ENCODE results near the gene GALNT2.

The GALNT2 gene

DNA sequence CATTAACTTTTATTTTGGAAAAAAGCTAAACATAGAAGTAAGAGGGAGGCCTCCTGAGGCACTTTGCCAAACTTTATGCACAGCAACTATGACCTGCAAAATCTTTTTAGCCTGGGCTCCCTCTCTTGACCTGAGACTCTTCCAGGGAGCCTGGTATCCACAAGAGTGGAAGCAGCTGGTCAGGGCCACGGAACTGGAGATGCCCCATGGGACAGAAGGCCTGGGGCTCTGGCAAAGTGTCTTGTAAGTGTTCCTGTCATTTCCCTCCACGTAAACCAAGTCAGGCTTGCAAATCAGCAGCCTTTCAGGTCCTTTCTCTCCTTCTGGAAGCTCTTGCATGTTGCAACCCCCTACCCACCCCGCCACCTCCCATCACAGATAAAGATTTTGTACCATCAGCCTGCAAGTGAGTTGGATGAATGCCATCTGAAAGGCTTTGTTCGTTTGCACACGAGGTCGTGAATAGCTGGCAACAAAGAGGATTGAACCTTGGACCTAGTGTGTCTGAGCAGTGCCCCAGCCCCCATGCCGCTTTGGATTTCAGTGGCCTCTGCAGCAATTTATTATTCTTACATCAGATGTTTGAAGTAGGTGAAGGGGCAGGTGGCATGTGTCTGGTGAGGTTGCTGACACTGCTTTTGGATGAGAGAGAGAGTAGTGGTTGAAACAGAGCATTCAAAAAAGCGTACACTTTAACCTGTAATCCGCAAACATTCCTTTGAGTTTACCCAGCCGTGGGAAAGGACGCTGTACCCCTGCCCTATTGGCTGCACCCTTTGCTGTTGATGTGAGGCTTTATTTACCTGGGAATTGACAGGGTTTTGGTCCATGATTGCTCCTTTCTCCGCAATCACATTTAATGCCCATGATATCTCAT is 91.6 kb downstream of the GALNT2 start:
- Histone ChIP-seq H3K9ac (ENCODE audit: low read depth, low read length) (no peak overlapping the region), H3K4me3 (ENCODE audit: low read depth, low read length) (no peak overlapping the region), H3K27me3 (ENCODE audit: control insufficient read depth, insufficient read depth, low read length) (no peaks in the 10 kb centered on the region), H3K4me1 (ENCODE audit: control insufficient read depth, insufficient read depth, low read length) (peaks cover 2% of the 10 kb centered on the region), H3K9me3 (ENCODE audit: control insufficient read depth, insufficient read depth, low read length) (no peaks in the 10 kb centered on the region), H3K36me3 (ENCODE audit: control insufficient read depth, insufficient read depth, low read length) (no peaks in the 10 kb centered on the region)

GRCh38 chr1:230159580-230159979 is 92.5 kb downstream of the GALNT2 start:
- no peaks in the 10 kb centered on the region for H3K9me3 ChIP-seq (ENCODE audit: control insufficient read depth, insufficient read depth, low read length)
- H3K4me1 ChIP-seq (ENCODE audit: control insufficient read depth, insufficient read depth, low read length) = peaks cover 2% of the 10 kb centered on the region
- H3K4me3 ChIP-seq (ENCODE audit: low read depth, low read length) = no peak overlapping the region
- H3K27me3 ChIP-seq (ENCODE audit: control insufficient read depth, insufficient read depth, low read length) = no peaks in the 10 kb centered on the region
- no peak overlapping the region for H3K9ac ChIP-seq (ENCODE audit: low read depth, low read length)
- H3K36me3 ChIP-seq (ENCODE audit: control insufficient read depth, insufficient read depth, low read length) = no peaks in the 10 kb centered on the region

DNA sequence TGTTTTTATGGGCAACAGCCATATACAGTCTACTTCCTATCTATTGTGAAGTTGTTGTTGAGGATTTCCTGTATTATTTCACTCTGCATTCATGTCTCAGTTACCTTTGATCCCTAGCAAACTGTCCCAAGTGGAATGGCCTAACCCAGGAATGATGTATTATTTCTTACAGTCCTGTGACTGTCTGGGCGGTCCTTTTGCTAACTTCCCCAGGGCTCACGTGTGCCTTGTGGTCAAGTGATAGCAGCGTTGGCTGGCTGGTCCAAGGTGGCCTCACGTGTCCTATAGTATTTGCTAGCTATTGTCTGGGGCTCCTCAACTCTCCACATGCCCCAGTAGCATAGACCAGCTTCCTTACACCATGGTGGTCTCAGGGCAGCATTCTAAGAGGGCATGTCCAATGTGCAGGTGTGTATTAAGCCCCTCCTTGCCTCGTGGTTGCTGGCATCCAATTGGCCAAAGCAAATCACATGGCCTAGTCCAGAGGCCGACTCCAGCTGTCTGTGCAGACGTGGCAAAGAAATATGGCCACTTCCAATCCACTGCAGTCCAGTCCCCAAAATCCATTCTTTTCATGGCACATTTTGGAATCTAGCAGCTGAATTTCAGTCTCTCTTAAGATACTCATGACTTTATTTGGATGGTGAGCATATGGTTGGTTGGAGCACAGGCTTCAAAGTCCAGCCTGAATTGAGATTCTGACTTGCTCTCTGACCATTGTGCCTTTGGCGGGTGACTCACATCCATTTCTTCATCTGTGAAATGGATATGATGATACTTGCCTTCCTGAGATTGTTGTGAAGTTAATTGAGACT is 94.1 kb downstream of the GALNT2 start:
- peaks cover 2% of the 10 kb centered on the region for H3K4me1 ChIP-seq (ENCODE audit: control insufficient read depth, insufficient read depth, low read length)
- H3K9me3 ChIP-seq (ENCODE audit: control insufficient read depth, insufficient read depth, low read length) = no peaks in the 10 kb centered on the region
- H3K36me3 ChIP-seq (ENCODE audit: control insufficient read depth, insufficient read depth, low read length) = no peaks in the 10 kb centered on the region
- H3K27me3 ChIP-seq (ENCODE audit: control insufficient read depth, insufficient read depth, low read length) = no peaks in the 10 kb centered on the region
- no peak overlapping the region for H3K4me3 ChIP-seq (ENCODE audit: low read depth, low read length)
- H3K9ac ChIP-seq (ENCODE audit: low read depth, low read length) = no peak overlapping the region

DNA sequence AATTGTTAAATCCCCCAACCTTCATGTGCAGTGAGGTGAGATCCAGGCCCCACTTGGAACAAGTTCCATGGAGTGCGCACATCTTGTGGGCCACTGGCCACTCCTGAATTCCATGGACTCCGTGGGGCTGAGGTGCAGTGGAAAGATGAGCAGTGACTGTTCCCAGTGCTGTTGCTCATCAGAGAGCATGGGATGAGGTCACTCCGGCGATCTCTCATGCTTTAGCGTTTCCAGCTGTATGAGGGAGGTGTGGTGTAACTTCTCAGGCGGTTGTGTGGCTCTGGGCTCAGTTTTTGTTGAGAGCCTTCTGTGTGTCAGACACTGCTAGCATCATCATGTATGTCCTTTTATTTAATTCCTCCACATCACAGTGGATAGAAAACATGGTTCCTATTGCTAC is 96.2 kb downstream of the GALNT2 start:
- Histone ChIP-seq H3K9ac (ENCODE audit: low read depth, low read length) (no peak overlapping the region), H3K4me1 (ENCODE audit: control insufficient read depth, insufficient read depth, low read length) (peaks cover 2% of the 10 kb centered on the region)

GRCh38 chr1:230163719-230164118 is 96.7 kb downstream of the GALNT2 start:
- peaks cover 2% of the 10 kb centered on the region for H3K4me1 ChIP-seq (ENCODE audit: control insufficient read depth, insufficient read depth, low read length)
- no peak overlapping the region for H3K4me3 ChIP-seq (ENCODE audit: low read depth, low read length)
- no peak overlapping the region for H3K9ac ChIP-seq (ENCODE audit: low read depth, low read length)
- no peaks in the 10 kb centered on the region for H3K9me3 ChIP-seq (ENCODE audit: control insufficient read depth, insufficient read depth, low read length)
- no peaks in the 10 kb centered on the region for H3K27me3 ChIP-seq (ENCODE audit: control insufficient read depth, insufficient read depth, low read length)
- H3K36me3 ChIP-seq (ENCODE audit: control insufficient read depth, insufficient read depth, low read length) = no peaks in the 10 kb centered on the region

More for the DNA sequence above, 96.2 kb downstream of the GALNT2 start:
- Histone ChIP-seq H3K9me3 (ENCODE audit: control insufficient read depth, insufficient read depth, low read length) (no peaks in the 10 kb centered on the region), H3K4me3 (ENCODE audit: low read depth, low read length) (no peak overlapping the region), H3K27me3 (ENCODE audit: control insufficient read depth, insufficient read depth, low read length) (no peaks in the 10 kb centered on the region), H3K36me3 (ENCODE audit: control insufficient read depth, insufficient read depth, low read length) (no peaks in the 10 kb centered on the region)

- H3K9ac ChIP-seq (ENCODE audit: low read depth, low read length) = no peak overlapping the region
- no peaks in the 10 kb centered on the region for H3K27me3 ChIP-seq (ENCODE audit: control insufficient read depth, insufficient read depth, low read length)
- H3K4me1 ChIP-seq (ENCODE audit: control insufficient read depth, insufficient read depth, low read length) = no peaks in the 10 kb centered on the region
- no peaks in the 10 kb centered on the region for H3K9me3 ChIP-seq (ENCODE audit: control insufficient read depth, insufficient read depth, low read length)
- H3K36me3 ChIP-seq (ENCODE audit: control insufficient read depth, insufficient read depth, low read length) = no peaks in the 10 kb centered on the region
- H3K4me3 ChIP-seq (ENCODE audit: low read depth, low read length) = no peak overlapping the region
Observed at GRCh38 chr1:230165536-230165935, 98.5 kb downstream of the GALNT2 start.

DNA sequence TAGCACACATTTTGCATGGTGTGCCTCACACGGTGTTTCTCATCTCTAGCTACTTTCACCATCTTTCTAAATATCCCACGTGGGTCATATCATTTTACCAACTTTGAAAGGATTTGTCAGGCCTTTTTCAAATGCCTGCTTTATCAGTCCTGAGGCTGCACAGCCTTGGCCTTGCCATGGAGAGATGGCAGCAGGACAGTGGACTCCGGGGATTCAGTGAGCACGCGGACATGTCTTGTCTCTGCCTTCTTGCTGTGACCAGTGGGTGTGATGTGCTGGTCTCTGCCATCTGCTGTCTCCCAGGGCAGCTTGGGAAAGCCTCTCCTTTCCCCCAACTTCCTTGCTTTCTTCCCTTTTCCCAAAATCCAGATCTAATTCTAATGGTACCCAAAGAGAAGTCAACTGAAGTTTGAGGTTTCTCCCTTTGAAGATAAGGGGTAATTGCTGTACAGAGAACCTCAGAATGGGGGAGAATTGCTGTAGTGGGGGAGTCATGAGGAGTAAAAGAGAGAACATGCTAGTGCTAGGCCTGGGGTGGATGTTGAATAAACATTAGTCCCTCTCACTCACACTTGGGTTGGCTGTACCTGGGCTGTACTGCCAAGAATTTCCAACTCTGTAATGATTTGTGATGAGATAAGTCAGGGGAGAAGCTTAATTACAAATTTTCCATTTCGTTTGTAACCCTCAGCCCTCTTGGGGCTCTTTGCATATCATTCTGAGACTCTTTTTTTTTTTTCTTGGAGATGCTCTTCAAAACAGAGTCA is 99.5 kb downstream of the GALNT2 start:
- Histone ChIP-seq H3K4me1 (ENCODE audit: control insufficient read depth, insufficient read depth, low read length) (no peaks in the 10 kb centered on the region), H3K9ac (ENCODE audit: low read depth, low read length) (no peak overlapping the region), H3K36me3 (ENCODE audit: control insufficient read depth, insufficient read depth, low read length) (no peaks in the 10 kb centered on the region)

DNA sequence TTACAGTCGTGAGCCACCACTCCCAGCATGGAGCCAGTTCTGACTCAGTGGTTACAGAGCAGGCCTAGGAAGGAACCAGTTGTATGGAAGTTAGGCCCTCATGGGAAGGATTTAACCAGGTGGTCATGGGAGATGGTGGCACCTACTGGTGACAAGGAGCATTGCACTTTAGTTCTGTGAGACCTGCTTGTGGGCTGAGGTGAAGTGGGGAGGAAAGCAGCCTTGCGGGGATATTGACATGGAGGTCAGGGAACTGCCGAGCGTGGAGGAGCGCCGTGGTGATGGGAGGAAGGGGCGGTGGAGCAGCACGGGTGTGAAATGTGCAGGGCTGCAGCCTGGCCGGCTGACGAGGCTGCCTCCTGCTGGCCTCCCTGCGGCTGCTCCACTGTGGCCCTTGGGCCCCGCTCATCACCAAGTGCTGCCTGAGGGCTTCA is 100.4 kb downstream of the GALNT2 start:
- Histone ChIP-seq H3K4me1 (ENCODE audit: control insufficient read depth, insufficient read depth, low read length) (no peaks in the 10 kb centered on the region), H3K9me3 (ENCODE audit: control insufficient read depth, insufficient read depth, low read length) (no peaks in the 10 kb centered on the region), H3K27me3 (ENCODE audit: control insufficient read depth, insufficient read depth, low read length) (no peaks in the 10 kb centered on the region), H3K4me3 (ENCODE audit: low read depth, low read length) (no peak overlapping the region), H3K9ac (ENCODE audit: low read depth, low read length) (no peak overlapping the region), H3K36me3 (ENCODE audit: control insufficient read depth, insufficient read depth, low read length) (no peaks in the 10 kb centered on the region)

More for the DNA sequence above, 99.5 kb downstream of the GALNT2 start:
- H3K9me3 ChIP-seq (ENCODE audit: control insufficient read depth, insufficient read depth, low read length) = no peaks in the 10 kb centered on the region
- H3K27me3 ChIP-seq (ENCODE audit: control insufficient read depth, insufficient read depth, low read length) = no peaks in the 10 kb centered on the region
- no peak overlapping the region for H3K4me3 ChIP-seq (ENCODE audit: low read depth, low read length)

DNA sequence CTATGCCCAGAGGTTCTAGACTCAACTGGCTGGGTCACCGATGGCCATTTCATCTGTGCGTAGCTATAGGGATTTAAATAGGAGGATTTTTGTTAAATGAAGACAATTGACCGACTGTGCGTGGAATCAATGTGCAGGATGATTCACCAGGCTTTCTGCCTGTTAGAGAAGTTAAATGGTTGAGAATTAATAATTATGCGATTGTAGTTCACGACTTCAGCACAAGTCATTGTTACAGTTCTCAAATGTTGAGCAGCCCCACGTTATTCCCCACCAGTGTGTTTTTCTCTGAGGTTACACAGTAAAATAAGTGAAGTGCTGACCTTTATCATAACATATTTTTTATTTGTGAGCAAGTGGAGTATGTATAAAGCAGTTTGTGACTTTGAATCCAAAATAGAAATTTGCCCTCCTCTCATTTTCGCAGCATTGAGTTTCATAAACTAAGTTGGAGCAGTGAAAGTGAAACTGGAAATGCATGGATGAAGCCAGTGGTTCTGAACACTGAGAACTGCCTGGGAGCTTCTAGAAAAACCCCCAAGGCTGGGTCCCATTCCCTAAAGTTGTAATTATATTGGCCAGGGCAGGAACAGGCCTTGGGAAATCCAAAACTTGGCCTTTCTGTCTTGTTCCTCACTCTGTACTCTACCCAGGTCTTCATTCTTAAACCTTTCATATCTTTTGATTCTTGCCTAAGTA is 102.6 kb downstream of the GALNT2 start:
- Histone ChIP-seq H3K4me1 (ENCODE audit: control insufficient read depth, insufficient read depth, low read length) (no peaks in the 10 kb centered on the region), H3K27me3 (ENCODE audit: control insufficient read depth, insufficient read depth, low read length) (no peaks in the 10 kb centered on the region), H3K4me3 (ENCODE audit: low read depth, low read length) (no peak overlapping the region), H3K9me3 (ENCODE audit: control insufficient read depth, insufficient read depth, low read length) (no peaks in the 10 kb centered on the region), H3K36me3 (ENCODE audit: control insufficient read depth, insufficient read depth, low read length) (no peaks in the 10 kb centered on the region), H3K9ac (ENCODE audit: low read depth, low read length) (no peak overlapping the region)

DNA sequence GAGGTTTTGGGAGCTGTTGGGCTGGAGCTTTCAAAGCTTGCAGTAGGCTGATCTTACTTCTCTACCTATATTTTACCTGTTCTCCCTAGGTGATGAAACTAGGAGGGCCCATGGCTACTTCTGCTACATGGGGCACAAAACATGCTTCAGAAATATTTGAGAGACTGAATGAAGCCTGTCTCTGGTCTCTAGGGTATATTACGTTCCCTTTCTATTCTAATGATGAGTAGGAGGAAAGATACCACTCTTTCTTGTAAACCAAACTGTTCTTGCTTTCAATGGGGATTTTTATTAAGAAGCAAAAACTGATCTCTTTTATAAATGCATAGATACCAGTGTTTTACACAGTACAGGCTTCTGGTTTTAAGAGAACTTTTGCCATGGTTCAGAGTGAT is 103.1 kb downstream of the GALNT2 start:
- H3K9ac ChIP-seq (ENCODE audit: low read depth, low read length) = no peak overlapping the region
- H3K9me3 ChIP-seq (ENCODE audit: control insufficient read depth, insufficient read depth, low read length) = no peaks in the 10 kb centered on the region

DNA sequence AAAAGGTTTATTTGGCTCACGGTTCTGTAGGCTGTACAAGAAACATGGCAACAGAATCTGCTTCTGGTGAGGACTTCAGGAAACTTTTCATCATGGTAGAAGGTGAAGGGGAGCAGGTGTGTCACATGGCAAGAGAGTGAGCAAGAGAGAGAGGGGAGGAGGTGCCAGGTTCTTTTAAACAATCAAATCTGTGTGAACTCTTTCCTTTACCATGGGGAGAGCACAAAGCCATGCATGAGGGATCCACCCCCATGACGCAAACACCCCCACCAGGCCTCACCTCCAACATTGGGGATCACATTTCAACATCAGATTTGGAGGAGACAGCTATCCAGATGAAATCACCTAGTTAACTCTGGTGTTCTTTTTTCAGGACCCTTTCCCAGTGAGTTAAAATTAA is 103.6 kb downstream of the GALNT2 start:
- Histone ChIP-seq H3K36me3 (ENCODE audit: control insufficient read depth, insufficient read depth, low read length) (no peaks in the 10 kb centered on the region), H3K4me3 (ENCODE audit: low read depth, low read length) (no peak overlapping the region)

More for the DNA sequence above, 103.1 kb downstream of the GALNT2 start:
- Histone ChIP-seq H3K36me3 (ENCODE audit: control insufficient read depth, insufficient read depth, low read length) (no peaks in the 10 kb centered on the region), H3K4me3 (ENCODE audit: low read depth, low read length) (no peak overlapping the region), H3K27me3 (ENCODE audit: control insufficient read depth, insufficient read depth, low read length) (no peaks in the 10 kb centered on the region), H3K4me1 (ENCODE audit: control insufficient read depth, insufficient read depth, low read length) (no peaks in the 10 kb centered on the region)

More for the DNA sequence above, 103.6 kb downstream of the GALNT2 start:
- Histone ChIP-seq H3K4me1 (ENCODE audit: control insufficient read depth, insufficient read depth, low read length) (no peaks in the 10 kb centered on the region), H3K9ac (ENCODE audit: low read depth, low read length) (no peak overlapping the region), H3K9me3 (ENCODE audit: control insufficient read depth, insufficient read depth, low read length) (no peaks in the 10 kb centered on the region), H3K27me3 (ENCODE audit: control insufficient read depth, insufficient read depth, low read length) (no peaks in the 10 kb centered on the region)

Data from iPS-15b (cell line).